HEK293 (cell line): Measurements from ENCODE around the gene SLC22A4.

Experiments
- CTCF ChIA-PET: fragments of 350-600 bp; formaldehyde crosslinking; extraction: SDS; loops from one replicate; lab custom pipeline; 2021; ENCODE audit warnings: antibody characterized with exemption; lab: Yijun Ruan, JAX
- POLR2A ChIA-PET: fragments of 300-600 bp; formaldehyde crosslinking; extraction: SDS; loops from one replicate; lab custom pipeline; 2020; ENCODE audit warnings: antibody characterized with exemption, inconsistent platforms; lab: Yijun Ruan, JAX
- H3K27ac ChIP-seq: fragments of 200-500 bp; sonication (Bioruptor generic); 2 replicates; pipeline ENCODE4 v1.5.1; 2014; ENCODE audit warnings: low read depth, low read length, control low read depth, inconsistent platforms; ENCODE audit errors: extremely low read depth
- H3K36me3 ChIP-seq, 2 experiments: fragments of 200-500 bp in 1 of 2; sonication (Bioruptor generic) in 1 of 2; 1 replicate in 1 of 2; 2 replicates in 1 of 2; pipeline ENCODE4 v1.5.1; 2014 to 2017; ENCODE audit warnings: inconsistent platforms in 2 of 2, low read length in 2 of 2; ENCODE audit not compliant: control insufficient read depth in 2 of 2, insufficient read depth in 1 of 2
- H3K4me1 ChIP-seq: fragments of 200-500 bp; sonication (Bioruptor generic); 2 replicates; pipeline ENCODE4 v1.5.1; 2014; ENCODE audit warnings: mild to moderate bottlenecking, low read length, inconsistent platforms; ENCODE audit not compliant: control insufficient read depth, insufficient read depth
- H3K4me3 ChIP-seq: 2 replicates; pipeline ENCODE4 v1.5.1; 2011; ENCODE audit warnings: low read depth, mild to moderate bottlenecking, control low read depth, low read length, moderate library complexity
- H3K9me3 ChIP-seq: fragments of 200-500 bp; sonication (Bioruptor generic); 2 replicates; pipeline ENCODE4 v1.5.1; 2014; ENCODE audit warnings: low read depth, low read length, inconsistent platforms; ENCODE audit not compliant: control insufficient read depth, insufficient read depth
- CTCF ChIP-seq: fragments of 450-650 bp; formaldehyde crosslinking; IDR thresholded peaks from 2 replicates; pipeline ENCODE4 v1.5.1; 2016; ENCODE audit warnings: missing biosample characterization, missing genetic modification characterization
- GFI1B ChIP-seq: fragments of 450-650 bp; formaldehyde crosslinking; IDR thresholded peaks from 2 replicates; pipeline ENCODE4 v1.5.1; 2016; ENCODE audit warnings: missing biosample characterization, missing genetic modification characterization
- KLF7 ChIP-seq: fragments of 450-650 bp; formaldehyde crosslinking; IDR thresholded peaks from 2 replicates; pipeline ENCODE4 v1.5.1; 2016; ENCODE audit warnings: missing biosample characterization, missing genetic modification characterization, borderline replicate concordance
- ZFP41 ChIP-seq: fragments of 450-650 bp; formaldehyde crosslinking; IDR thresholded peaks from 2 replicates; pipeline ENCODE4 v1.5.1; 2016; ENCODE audit warnings: missing biosample characterization, missing genetic modification characterization, borderline replicate concordance
- ZFP69B ChIP-seq: fragments of 450-650 bp; formaldehyde crosslinking; IDR thresholded peaks from 2 replicates; pipeline ENCODE4 v1.5.1; 2016; ENCODE audit warnings: missing biosample characterization, missing genetic modification characterization
- ZIC2 ChIP-seq: fragments of 450-650 bp; formaldehyde crosslinking; IDR thresholded peaks from 2 replicates; pipeline ENCODE4 v1.5.1; 2016; ENCODE audit warnings: missing biosample characterization, missing genetic modification characterization
- ZNF239 ChIP-seq: fragments of 450-650 bp; formaldehyde crosslinking; IDR thresholded peaks from 2 replicates; pipeline ENCODE4 v1.5.1; 2016; ENCODE audit warnings: missing biosample characterization, missing genetic modification characterization
- ZNF501 ChIP-seq: fragments of 450-650 bp; formaldehyde crosslinking; IDR thresholded peaks from 2 replicates; pipeline ENCODE4 v1.5.1; 2016; ENCODE audit warnings: missing biosample characterization, missing genetic modification characterization
- ZNF514 ChIP-seq: fragments of 450-650 bp; formaldehyde crosslinking; IDR thresholded peaks from 2 replicates; pipeline ENCODE4 v1.5.1; 2016; ENCODE audit warnings: missing biosample characterization, missing genetic modification characterization
- ZNF596 ChIP-seq: fragments of 450-650 bp; IDR thresholded peaks from 2 replicates; pipeline ENCODE4 v1.5.0; 2018; ENCODE audit warnings: missing biosample characterization, mild to moderate bottlenecking, missing genetic modification characterization, moderate library complexity
- ZNF660 ChIP-seq: fragments of 450-650 bp; IDR thresholded peaks from 2 replicates; pipeline ENCODE4 v1.5.1; 2018; ENCODE audit warnings: missing biosample characterization, mild to moderate bottlenecking, missing genetic modification characterization
- ZNF768 ChIP-seq: fragments of 450-650 bp; formaldehyde crosslinking; IDR thresholded peaks from 2 replicates; pipeline ENCODE4 v1.5.1; 2018; ENCODE audit warnings: missing biosample characterization, mild to moderate bottlenecking, missing genetic modification characterization
- ZNF791 ChIP-seq: fragments of 450-650 bp; formaldehyde crosslinking; IDR thresholded peaks from 2 replicates; pipeline ENCODE4 v1.5.1; 2016; ENCODE audit warnings: missing biosample characterization, missing genetic modification characterization
- TF ChIP-seq, protein P1 (sequence below): sonication (generic); formaldehyde crosslinking; IDR thresholded peaks from 2 replicates; pipeline ENCODE4 v1.8.1; 2022; ENCODE audit warnings: mild to moderate bottlenecking, moderate library complexity, missing genetic modification reagents
- TF ChIP-seq, protein P2 (sequence below): fragments of 450-650 bp; formaldehyde crosslinking; IDR thresholded peaks from 2 replicates; pipeline ENCODE4 v1.5.1; 2016; ENCODE audit warnings: missing biosample characterization, missing genetic modification characterization

Gene SLC22A4

GRCh38 chr5:132283423-132284043 lies 10.7 kb upstream of the SLC22A4 start:
- Histone ChIP-seq H3K27ac (no peak overlapping the region), H3K36me3 (no peaks in the 10 kb centered on the region), H3K4me1 (no peaks in the 10 kb centered on the region), H3K9me3 (no peaks in the 10 kb centered on the region), H3K4me3 (no peak overlapping the region)
- TF ChIP-seq ZNF768 (tag by site-specific recombination) (no peak), ZNF660 (peak; percentile 47; the same call in 1 of the 2 replicates), ZIC2 (tag by site-specific recombination) (peak; percentile 36; the same call in 1 of the 2 replicates)
- ChIA-PET CTCF (interaction anchor here (0.8 kb wide), 1 partner anchor 222 kb away, joined by 3 read pairs; no protein-coding TSS in a partner anchor), POLR2A (interaction anchor here (1.5 kb wide), 1 partner anchor 10 kb away, joined by 5 read pairs; the partner anchor contains the start of gene SLC22A4)

- H3K4me1 ChIP-seq: peaks cover 4% of the 10 kb centered on the region; the same call in 1 of the 2 replicates
- no peak overlapping the region for H3K4me3 ChIP-seq
- ChIA-PET CTCF (no interaction called here), POLR2A (no interaction called here)
- H3K9me3 ChIP-seq: no peaks in the 10 kb centered on the region
- TF ChIP-seq ZNF514 (tag by site-specific recombination) (no peak), ZFP41 (no peak), GFI1B (tag by site-specific recombination) (no peak), ZFP69B (no peak), KLF7 (tag by site-specific recombination) (no peak), ZNF596 (tag by site-specific recombination) (no peak), CTCF (tag by site-specific recombination) (no peak)
- TF ChIP-seq, protein P1, sequence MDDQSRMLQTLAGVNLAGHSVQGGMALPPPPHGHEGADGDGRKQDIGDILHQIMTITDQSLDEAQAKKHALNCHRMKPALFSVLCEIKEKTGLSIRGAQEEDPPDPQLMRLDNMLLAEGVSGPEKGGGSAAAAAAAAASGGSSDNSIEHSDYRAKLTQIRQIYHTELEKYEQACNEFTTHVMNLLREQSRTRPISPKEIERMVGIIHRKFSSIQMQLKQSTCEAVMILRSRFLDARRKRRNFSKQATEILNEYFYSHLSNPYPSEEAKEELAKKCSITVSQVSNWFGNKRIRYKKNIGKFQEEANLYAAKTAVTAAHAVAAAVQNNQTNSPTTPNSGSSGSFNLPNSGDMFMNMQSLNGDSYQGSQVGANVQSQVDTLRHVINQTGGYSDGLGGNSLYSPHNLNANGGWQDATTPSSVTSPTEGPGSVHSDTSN (CRISPR knock-in tag): no peak
- TF ChIP-seq, protein P2, sequence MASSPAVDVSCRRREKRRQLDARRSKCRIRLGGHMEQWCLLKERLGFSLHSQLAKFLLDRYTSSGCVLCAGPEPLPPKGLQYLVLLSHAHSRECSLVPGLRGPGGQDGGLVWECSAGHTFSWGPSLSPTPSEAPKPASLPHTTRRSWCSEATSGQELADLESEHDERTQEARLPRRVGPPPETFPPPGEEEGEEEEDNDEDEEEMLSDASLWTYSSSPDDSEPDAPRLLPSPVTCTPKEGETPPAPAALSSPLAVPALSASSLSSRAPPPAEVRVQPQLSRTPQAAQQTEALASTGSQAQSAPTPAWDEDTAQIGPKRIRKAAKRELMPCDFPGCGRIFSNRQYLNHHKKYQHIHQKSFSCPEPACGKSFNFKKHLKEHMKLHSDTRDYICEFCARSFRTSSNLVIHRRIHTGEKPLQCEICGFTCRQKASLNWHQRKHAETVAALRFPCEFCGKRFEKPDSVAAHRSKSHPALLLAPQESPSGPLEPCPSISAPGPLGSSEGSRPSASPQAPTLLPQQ (tag by site-specific recombination): no peak
- H3K27ac ChIP-seq: no peak overlapping the region
- no peaks in the 10 kb centered on the region for H3K36me3 ChIP-seq
These were observed 5.1 kb upstream of the SLC22A4 start for GRCh38 chr5:132289097-132289496.

GRCh38 chr5:132291026-132291425 lies 3.2 kb upstream of the SLC22A4 start:
- Histone ChIP-seq H3K36me3 (no peaks in the 10 kb centered on the region), H3K9me3 (no peaks in the 10 kb centered on the region), H3K4me3 (no peak overlapping the region), H3K4me1 (peaks cover 4% of the 10 kb centered on the region; the same call in 1 of the 2 replicates), H3K27ac (no peak overlapping the region)
- POLR2A ChIA-PET: interaction anchor here (0.6 kb wide), 1 partner anchor 546 kb away, joined by 3 read pairs; no protein-coding TSS in a partner anchor
- no peak for TF ChIP-seq ZIC2 (tag by site-specific recombination)
- no peak for TF ChIP-seq ZNF501
- no peak for TF ChIP-seq ZNF239 (tag by site-specific recombination)
- TF ChIP-seq ZNF791: no peak
- CTCF ChIA-PET: interaction anchor here (0.5 to 0.7 kb wide), 3 partner anchors 10 to 42 kb away, joined by 3 to 7 read pairs (median 4); no protein-coding TSS in a partner anchor
